Astrocyte (in vitro differentiated cells and primary cell): Measurements from ENCODE around the gene TIAL1. TPM values are rescaled to one million over a fixed set of nuclear protein-coding genes. Genes with fewer than 3 reads are reported as not detected.

Experiments
- DNase-seq: peaks from one replicate; pipeline ENCODE4 v3.0.0-alpha.2; 2010; ENCODE audit warnings: low read depth
- FAIRE-seq: peaks from 2 replicates; lab custom pipeline; 2011; peaks lifted over from hg19 to GRCh38; lab: Jason Lieb, UNC
- H2AFZ ChIP-seq: 2 replicates; pipeline ENCODE4 v1.6.0; 2012; ENCODE audit warnings: low read depth, low read length, inconsistent platforms
- H3K27ac ChIP-seq: 2 replicates; pipeline ENCODE4 v1.5.1; 2011; ENCODE audit warnings: low read depth, low read length, inconsistent platforms
- H3K27me3 ChIP-seq: 2 replicates; pipeline ENCODE4 v1.6.0; 2011; ENCODE audit warnings: low read length, inconsistent platforms; ENCODE audit not compliant: insufficient read depth
- H3K36me3 ChIP-seq: 2 replicates; pipeline ENCODE4 v1.5.1; 2011; ENCODE audit warnings: low read length, inconsistent platforms; ENCODE audit not compliant: insufficient read depth
- H3K4me1 ChIP-seq: 2 replicates; pipeline ENCODE4 v1.5.1; 2011; ENCODE audit warnings: low read length, inconsistent platforms; ENCODE audit not compliant: insufficient read depth
- H3K4me2 ChIP-seq: 2 replicates; pipeline ENCODE4 v1.6.0; 2012; ENCODE audit warnings: low read length, inconsistent platforms
- H3K4me3 ChIP-seq: 2 replicates; pipeline ENCODE4 v1.5.1; 2011; ENCODE audit warnings: low read depth, mild to moderate bottlenecking, low read length, inconsistent platforms; ENCODE audit not compliant: insufficient read depth
- H3K79me2 ChIP-seq: 2 replicates; pipeline ENCODE4 v1.6.0; 2012; ENCODE audit warnings: mild to moderate bottlenecking, low read length, inconsistent platforms; ENCODE audit not compliant: insufficient read depth
- H3K9ac ChIP-seq: 2 replicates; pipeline ENCODE4 v1.6.0; 2012; ENCODE audit warnings: mild to moderate bottlenecking, low read length, inconsistent platforms
- H3K9me3 ChIP-seq: 2 replicates; pipeline ENCODE4 v1.5.1; 2012; ENCODE audit warnings: low read depth, mild to moderate bottlenecking, low read length, inconsistent platforms; ENCODE audit not compliant: insufficient read depth
- H4K20me1 ChIP-seq: 2 replicates; pipeline ENCODE4 v1.6.0; 2012; ENCODE audit warnings: low read length, inconsistent platforms; ENCODE audit not compliant: insufficient read depth
- H3K27ac Mint-ChIP-seq: one replicate; pipeline ENCODE4 v1.8.0; 2021; ENCODE audit warnings: mild to moderate bottlenecking, mixed read lengths; ENCODE audit not compliant: unreplicated experiment
- H3K27me3 Mint-ChIP-seq: one replicate; pipeline ENCODE4 v1.8.0; 2021; ENCODE audit warnings: low read depth, mixed read lengths; ENCODE audit not compliant: unreplicated experiment
- H3K36me3 Mint-ChIP-seq: one replicate; pipeline ENCODE4 v1.8.0; 2021; ENCODE audit warnings: low read depth, mixed read lengths; ENCODE audit not compliant: unreplicated experiment
- H3K4me1 Mint-ChIP-seq: one replicate; pipeline ENCODE4 v1.8.0; 2021; ENCODE audit warnings: low read depth, mixed read lengths; ENCODE audit not compliant: unreplicated experiment
- H3K4me3 Mint-ChIP-seq: one replicate; pipeline ENCODE4 v1.8.0; 2021; ENCODE audit warnings: mild to moderate bottlenecking, moderate library complexity, mixed read lengths; ENCODE audit not compliant: unreplicated experiment
- H3K9me3 Mint-ChIP-seq: one replicate; pipeline ENCODE4 v1.8.0; 2021; ENCODE audit warnings: mild to moderate bottlenecking, mixed read lengths; ENCODE audit not compliant: unreplicated experiment
- EZH2 ChIP-seq: IDR thresholded peaks from 2 replicates; pipeline ENCODE4 v1.6.1; 2012; ENCODE audit warnings: mild to moderate bottlenecking, low read length, inconsistent platforms; ENCODE audit not compliant: insufficient read depth
- total RNA-seq: library from RNA; stranded (reverse); gene quantifications from 2 replicates; pipeline ENCODE4 v1.2.1, GENCODE V29; 2021
- TF ChIP-seq, protein P1 (sequence below): IDR thresholded peaks from 2 replicates; pipeline ENCODE4 v1.5.1; 2011; ENCODE audit warnings: low read depth, mild to moderate bottlenecking, inconsistent platforms, low read length, moderate library complexity; ENCODE audit not compliant: insufficient read depth

Gene TIAL1
- total RNA-seq, 1 donor from 2014 or later: 155 TPM

DNA sequence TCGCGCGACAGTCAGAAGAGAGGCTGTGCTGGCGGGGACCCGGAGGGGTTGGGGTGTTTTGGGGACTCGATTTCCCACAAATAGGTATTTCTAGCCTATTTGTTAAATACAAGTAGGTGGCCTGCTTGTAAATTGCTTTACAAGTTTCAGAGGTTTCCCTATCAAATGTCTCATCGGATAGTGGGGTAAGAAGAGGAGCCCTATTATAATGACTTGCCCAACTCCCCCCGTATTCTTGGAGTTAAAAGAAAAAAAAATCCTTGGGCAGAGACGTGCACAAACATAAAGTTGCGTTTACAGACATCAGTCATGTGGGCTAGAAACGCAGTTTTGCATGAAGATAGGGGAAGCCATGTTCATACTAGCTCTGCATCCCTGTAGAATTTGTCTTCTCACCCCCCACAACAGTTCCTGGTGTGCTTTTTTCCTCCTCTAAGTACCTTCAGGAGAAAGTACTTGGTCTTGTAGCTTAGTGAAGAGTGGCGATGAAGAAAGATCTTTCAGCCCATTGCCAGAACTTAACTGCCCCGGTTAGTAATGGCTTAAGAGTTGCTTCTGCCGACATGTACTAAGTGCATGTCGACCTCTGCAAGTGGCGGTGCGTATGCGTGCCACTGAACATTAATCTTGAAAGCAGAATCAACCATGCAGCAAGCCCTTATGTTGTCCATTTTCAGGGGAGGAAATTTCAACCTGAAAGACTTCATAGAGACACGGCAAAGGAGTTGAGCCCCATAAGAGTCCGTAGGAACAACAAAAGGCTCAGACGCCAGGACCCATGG lies 832 bp upstream of the TIAL1 start:
- Histone ChIP-seq H3K36me3 (peaks cover 8% of the 10 kb centered on the region), H4K20me1 (peaks cover 37% of the 10 kb centered on the region), H3K4me3 (peak overlapping the region; percentile 87), H3K4me1 (peaks cover 27% of the 10 kb centered on the region), H2AFZ (peak overlapping the region; percentile 52), H3K9ac (peak overlapping the region; percentile 95), H3K27ac (peak overlapping the region; percentile 96), H3K4me2 (peak overlapping the region; percentile 89), H3K79me2 (peaks cover 44% of the 10 kb centered on the region), H3K9me3 (no peaks in the 10 kb centered on the region), H3K27me3 (no peaks in the 10 kb centered on the region)
- Mint-ChIP-seq H3K4me3 (peak overlapping the region; percentile 91), H3K9me3 (no peaks in the 10 kb centered on the region), H3K4me1 (peaks cover 20% of the 10 kb centered on the region), H3K27me3 (no peaks in the 10 kb centered on the region), H3K27ac (peak overlapping the region; percentile 97), H3K36me3 (peaks cover 22% of the 10 kb centered on the region)
- no peak for FAIRE-seq
- TF ChIP-seq EZH2: no peak
- TF ChIP-seq, protein P1, sequence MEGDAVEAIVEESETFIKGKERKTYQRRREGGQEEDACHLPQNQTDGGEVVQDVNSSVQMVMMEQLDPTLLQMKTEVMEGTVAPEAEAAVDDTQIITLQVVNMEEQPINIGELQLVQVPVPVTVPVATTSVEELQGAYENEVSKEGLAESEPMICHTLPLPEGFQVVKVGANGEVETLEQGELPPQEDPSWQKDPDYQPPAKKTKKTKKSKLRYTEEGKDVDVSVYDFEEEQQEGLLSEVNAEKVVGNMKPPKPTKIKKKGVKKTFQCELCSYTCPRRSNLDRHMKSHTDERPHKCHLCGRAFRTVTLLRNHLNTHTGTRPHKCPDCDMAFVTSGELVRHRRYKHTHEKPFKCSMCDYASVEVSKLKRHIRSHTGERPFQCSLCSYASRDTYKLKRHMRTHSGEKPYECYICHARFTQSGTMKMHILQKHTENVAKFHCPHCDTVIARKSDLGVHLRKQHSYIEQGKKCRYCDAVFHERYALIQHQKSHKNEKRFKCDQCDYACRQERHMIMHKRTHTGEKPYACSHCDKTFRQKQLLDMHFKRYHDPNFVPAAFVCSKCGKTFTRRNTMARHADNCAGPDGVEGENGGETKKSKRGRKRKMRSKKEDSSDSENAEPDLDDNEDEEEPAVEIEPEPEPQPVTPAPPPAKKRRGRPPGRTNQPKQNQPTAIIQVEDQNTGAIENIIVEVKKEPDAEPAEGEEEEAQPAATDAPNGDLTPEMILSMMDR: no peak
- DNase-seq: no peak

DNA sequence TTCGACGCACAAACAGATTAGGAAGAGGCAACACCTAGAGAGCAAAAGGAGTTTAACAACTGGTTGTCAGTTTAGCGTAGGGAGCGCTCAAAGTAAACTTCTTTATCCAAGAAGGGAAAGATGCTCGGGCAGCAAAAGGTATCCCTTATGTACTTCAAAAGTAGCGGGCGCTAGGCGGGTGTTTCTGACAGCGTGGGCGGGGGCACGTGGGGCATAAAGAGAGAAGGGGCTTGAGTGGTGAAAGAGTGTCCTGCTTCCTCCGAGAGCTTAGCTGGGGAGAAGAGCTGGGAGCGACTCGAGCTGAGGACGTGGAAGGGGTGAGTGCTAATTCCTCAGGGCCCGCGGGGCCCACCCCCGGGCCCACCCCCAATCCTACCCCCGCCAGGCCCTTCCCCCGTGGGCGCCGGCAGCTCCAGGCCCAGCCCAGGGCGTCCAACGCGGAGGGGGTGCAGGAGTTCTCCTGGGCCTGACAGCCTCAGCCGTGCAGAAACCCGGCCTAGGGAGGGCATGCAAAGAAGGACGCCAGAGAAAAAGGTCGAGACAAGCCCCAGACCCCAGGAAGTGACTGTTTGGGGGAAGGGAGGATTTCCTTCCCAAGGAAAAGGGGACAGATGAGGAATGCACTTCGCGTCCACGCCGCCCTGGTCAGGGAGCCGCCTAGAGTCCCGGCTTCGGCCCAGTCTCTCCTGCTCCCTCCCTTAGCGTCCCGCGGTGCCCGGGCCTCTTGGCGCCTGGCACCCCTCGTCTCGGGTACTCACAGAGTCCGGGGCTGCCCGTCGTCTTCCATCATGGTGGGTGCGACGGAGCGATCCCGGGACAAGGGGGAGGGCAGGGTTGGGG lies 868 bp downstream of the TIAL1 start:
- peak overlapping the region; percentile 96 for H3K27ac ChIP-seq
- peak overlapping the region; percentile 48 for H2AFZ ChIP-seq
- peaks cover 27% of the 10 kb centered on the region for H3K4me1 ChIP-seq
- Mint-ChIP-seq H3K27ac (peak overlapping the region; percentile 96), H3K9me3 (no peaks in the 10 kb centered on the region), H3K4me1 (peaks cover 30% of the 10 kb centered on the region), H3K27me3 (no peaks in the 10 kb centered on the region), H3K4me3 (peak overlapping the region; percentile 91), H3K36me3 (peaks cover 22% of the 10 kb centered on the region)
- peaks cover 61% of the 10 kb centered on the region for H3K79me2 ChIP-seq
- peak overlapping the region; percentile 95 for H3K9ac ChIP-seq
- DNase-seq: peak; percentile 30
- no peak for TF ChIP-seq EZH2
- TF ChIP-seq, protein P1: no peak
- H3K4me3 ChIP-seq: peak overlapping the region; percentile 87
- no peaks in the 10 kb centered on the region for H3K9me3 ChIP-seq
- no peak for FAIRE-seq
- peaks cover 49% of the 10 kb centered on the region for H4K20me1 ChIP-seq
- peak overlapping the region; percentile 89 for H3K4me2 ChIP-seq
- H3K36me3 ChIP-seq: peaks cover 8% of the 10 kb centered on the region
- no peaks in the 10 kb centered on the region for H3K27me3 ChIP-seq
